Colon (tissue), 2 donors: ENCODE results near the gene GPT2.

Source experiments
- FAIRE-seq: peaks from 2 replicates; lab custom pipeline; 2012; peaks lifted over from hg19 to GRCh38; lab: Jason Lieb, UNC
- donor health status: control.
- donor health status: control.

Gene GPT2

DNA sequence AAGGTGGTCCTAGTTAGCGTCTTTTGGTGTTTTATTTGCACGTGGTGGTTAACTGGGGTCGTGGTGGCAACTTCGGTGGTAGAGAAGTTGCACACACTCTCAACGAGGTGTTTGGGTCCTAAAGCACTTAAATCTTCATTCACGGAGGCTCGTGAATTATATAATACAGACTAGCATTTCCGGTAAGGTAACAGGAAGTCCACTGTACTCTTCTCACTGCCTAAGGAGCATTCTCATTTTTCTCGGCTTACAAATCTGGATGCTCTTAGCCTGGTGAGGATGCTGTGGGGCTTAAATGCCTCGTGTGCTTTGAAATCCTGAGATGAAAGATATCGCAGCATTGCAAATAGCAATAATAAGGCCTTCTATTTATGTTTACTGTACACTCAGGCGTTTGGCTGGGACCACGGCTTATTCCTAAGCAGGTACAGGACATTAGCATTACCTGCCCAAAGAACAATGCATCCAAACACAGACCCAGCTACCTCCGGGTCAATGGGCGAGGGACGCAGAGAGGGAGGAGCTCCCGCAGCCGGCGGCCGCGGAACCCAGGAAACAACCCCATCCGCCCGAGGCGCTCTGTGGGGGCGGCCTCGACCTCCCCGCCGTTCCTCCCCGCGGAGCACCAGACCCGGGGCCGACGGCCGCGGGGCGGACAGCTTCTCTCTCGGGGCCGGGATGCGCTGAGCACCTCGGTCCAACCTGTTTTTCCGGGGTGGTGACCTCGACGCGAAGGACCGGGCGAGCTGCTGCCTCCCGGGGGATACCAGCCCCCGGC lies 88.5 kb downstream of the GPT2 start:
- FAIRE-seq, result no peak

DNA sequence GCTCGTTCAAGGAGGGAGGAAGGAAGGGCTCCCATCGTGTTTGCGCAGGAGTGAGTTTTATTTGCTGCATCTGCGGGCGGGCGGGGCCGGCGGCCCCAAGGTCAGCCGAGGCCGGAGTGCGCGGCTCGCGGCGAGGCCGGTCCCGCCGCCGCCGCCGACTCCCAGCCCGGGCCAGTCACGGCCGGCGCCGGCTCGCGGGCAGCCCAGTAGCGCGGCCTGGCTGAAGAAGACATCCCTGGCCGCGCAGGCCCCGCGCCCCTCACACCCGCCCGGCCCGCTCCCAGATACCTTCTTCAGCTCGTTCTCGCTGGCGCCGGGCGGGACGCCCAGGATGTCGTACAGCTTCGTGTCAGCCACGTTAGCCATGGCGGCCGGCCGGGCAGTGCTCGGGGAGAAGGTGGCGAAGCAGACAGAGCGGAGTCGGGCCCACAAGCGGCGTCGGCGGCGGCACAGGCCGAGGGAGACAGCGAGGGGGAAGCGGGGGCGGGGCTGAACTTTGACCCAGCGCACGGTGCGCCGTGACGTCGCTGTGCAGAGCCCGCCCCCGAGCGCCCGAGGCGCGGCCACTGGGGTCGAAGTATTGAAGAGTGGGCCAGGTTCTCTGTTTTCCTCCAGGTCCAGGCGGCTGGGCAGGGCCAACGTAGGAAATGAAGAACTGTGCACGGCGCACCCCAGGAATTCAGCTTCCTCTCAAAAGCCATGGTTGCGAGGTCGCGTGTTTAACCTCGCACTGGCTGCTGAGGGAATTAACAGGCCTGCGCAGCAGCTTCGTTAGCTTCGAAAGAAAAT lies 89.2 kb downstream of the GPT2 start, which contains the start of gene DNAJA2:
Gene DNAJA2, minus strand, starts transcription at position 468 of the 789 bp plus-strand sequence. Its CDS starts 102 bp downstream, at position 366.
- no peak for FAIRE-seq

DNA sequence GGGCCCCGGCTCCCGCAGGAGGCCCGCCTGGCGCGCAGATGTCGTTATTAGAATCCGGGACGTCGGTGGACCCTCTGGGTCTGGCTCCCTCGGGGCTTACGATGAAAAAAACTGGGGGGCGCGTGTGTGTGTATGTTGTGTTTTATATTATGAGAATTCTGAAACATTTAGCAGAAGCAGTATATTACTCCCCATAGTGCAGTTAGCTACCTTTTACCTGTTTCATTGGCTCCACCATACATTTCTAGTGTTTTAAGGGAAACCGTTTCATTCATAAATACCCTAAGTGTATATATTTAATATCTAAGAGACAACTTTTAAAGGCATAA lies 89.8 kb downstream of the GPT2 start:
- FAIRE-seq, result no peak

DNA sequence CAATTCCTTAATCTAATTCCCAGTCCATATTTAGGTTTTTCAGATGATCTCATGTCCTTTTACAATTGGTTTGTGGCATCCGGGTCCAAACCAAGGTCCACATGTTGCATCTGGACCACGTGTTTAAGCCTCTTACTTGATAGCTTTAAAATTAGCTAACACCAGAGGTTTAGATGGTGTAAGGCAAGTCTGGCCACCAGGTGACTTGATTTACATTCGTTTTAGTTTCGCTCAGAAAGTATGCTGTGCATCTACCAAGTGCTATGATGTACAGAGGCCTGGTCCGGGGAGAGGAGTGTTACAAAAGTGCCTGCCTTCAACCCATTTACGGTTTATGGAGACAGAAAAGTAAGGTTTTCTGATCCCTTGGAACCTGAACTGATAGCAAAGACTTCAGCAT lies 90.2 kb downstream of the GPT2 start:
- FAIRE-seq, result no peak

DNA sequence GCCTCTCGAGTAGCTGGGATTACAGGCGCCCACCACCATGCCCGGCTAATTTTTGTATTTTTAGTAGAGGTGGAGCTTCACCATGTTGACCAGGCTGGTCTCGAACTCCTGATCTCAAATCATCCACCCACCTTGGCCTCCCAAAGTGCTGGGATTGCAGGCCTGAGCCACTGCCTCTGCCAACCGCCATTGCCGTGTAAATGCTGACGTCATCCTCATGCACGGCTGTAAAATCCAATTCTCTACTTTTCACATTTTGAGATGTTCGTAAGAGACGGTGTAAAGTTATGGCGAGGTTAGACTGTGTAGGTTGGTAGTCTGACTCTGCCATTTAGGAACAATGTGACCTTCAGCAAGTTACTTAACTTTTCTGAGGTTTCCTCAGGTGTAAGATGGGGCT lies 91.0 kb downstream of the GPT2 start:
- FAIRE-seq, result no peak

DNA sequence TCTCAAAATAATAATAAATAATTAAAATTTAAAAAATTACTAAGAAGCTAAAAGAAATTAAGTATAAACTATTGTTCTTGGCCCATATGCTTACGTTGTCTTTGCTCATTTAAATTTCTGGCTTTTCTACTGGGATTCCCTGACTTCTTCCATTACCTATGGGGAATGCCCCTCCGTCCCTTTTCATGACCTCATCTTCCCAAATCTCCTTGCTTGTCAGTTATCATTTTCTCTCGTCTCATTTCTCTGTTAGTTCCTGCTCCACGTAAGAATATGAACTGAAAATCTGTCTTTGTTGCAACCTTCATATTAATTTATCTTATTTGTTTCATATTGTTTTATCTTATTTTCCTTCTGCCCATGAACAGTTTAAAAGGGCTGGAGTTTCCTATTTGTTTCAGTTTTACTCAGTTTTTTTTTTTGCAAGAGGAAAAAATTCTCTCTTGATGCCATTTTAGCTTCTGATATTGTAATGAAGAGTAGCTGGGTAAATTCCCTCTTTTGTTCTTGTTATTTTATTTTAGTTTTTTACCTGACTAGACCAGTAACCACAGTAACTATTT lies 91.8 kb downstream of the GPT2 start:
- FAIRE-seq, result no peak

DNA sequence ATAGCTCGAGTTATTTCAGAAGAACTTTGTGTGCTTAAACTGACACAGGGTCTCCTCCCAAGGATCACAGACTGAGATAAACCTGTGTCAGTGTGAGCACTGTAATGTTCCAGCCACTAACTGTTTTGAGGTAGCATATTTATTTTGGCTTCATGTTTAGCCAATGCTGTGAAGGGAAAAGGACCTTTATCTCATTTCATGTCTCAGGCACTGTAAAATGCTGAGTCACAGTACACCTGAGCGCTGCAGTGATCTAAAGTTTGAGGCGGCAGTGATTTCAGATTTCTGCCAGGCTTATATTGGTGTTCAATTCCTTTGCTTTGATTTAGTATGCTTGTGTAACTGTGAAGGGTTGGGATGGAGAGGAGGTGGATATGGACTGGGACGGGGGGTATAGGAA lies 92.4 kb downstream of the GPT2 start:
- no peak for FAIRE-seq
